ENCODE data around the gene UNC5CL. TPM values are rescaled to one million over a fixed set of nuclear protein-coding genes. Genes with fewer than 3 reads are reported as not detected.

Gene UNC5CL
- total and polyA plus RNA-seq, 2 of the 8 experiments (the other 6 are each of a cell fraction or from before 2014, with no cell fraction given), result 1.3 to 1.7 TPM

GRCh38 chr6:40997234-40997957, 41.6 kb downstream of the UNC5CL start:
- Histone ChIP-seq H3K4me2 (ENCODE audit: insufficient read depth in 1 of 2, low read depth in 2 of 2, low read length in 2 of 2) (peak overlapping the region; percentile 55), H3K27ac (ENCODE audit: low read depth, low read length) (peak overlapping the region; percentile 86), H2BK12ac (ENCODE audit: low read depth, low read length) (peak overlapping the region; percentile 70; the same call in 1 of the 2 replicates), H3K23ac (ENCODE audit: insufficient read length) (no peak overlapping the region), H3K23me2 (ENCODE audit: low read depth, low read length) (no peaks in the 10 kb centered on the region; the same call in 1 of the 2 replicates), H4K5ac (ENCODE audit: insufficient read length, low read depth, low read length) (peak overlapping the region; percentile 87), H3K14ac (ENCODE audit: insufficient read length) (no peak overlapping the region), H3K27me3 (replicated peaks in 1 of 4; ENCODE audit: control insufficient read depth in 3 of 4, extremely low read depth in 1 of 4, insufficient read depth in 3 of 4, low read length in 3 of 4) (no peaks in the 10 kb centered on the region; a peak in 2 of 7 replicates), H3K4me3 (ENCODE audit: extremely low read depth in 1 of 4, insufficient read depth in 2 of 4, low read depth in 3 of 4, low read length in 4 of 4) (peak overlapping the region in 3 of 4 experiments; percentile 8 to 37 (median 16); a peak in 4 of 8 replicates), H2AFZ (ENCODE audit: low read length) (no peak overlapping the region), H2AK5ac (ENCODE audit: low read depth, low read length) (0 out of 2 replicates have a peak overlapping the region, but pooled peaks have one; percentile 19), H3K79me2 (ENCODE audit: control insufficient read depth in 1 of 2, insufficient read depth in 2 of 2, low read length in 2 of 2) (no peaks in the 10 kb centered on the region), H3K56ac (replicated peaks; ENCODE audit: insufficient read length, low read depth, low read length) (peak overlapping the region; percentile 2), H4K91ac (replicated peaks; ENCODE audit: insufficient read length, low read length) (peak overlapping the region; percentile 100), H4K8ac (ENCODE audit: extremely low read depth, insufficient read depth, low read length) (no peak overlapping the region), H2BK20ac (ENCODE audit: low read length) (peak overlapping the region; percentile 98), H2BK15ac (ENCODE audit: low read length) (no peak overlapping the region), H3K79me1 (ENCODE audit: low read depth, low read length) (no peaks in the 10 kb centered on the region), H3K4me1 (replicated peaks in 1 of 4; ENCODE audit: control insufficient read depth in 3 of 4, insufficient read depth in 4 of 4, low read length in 3 of 4) (peaks cover 12 to 32% (median 23%) of the 10 kb centered on the region in 4 experiments), H3K18ac (ENCODE audit: extremely low read depth, low read length) (peak overlapping the region; percentile 85; the same call in 1 of the 2 replicates), H3K9me3 (ENCODE audit: insufficient read depth in 2 of 2, low read depth in 1 of 2, low read length in 1 of 2) (no peaks in the 10 kb centered on the region), H2BK5ac (ENCODE audit: low read depth, low read length) (peak overlapping the region; percentile 84), H2BK120ac (replicated peaks; ENCODE audit: low read depth, low read length) (peak overlapping the region; percentile 87), H4K20me1 (replicated peaks in 1 of 2; ENCODE audit: control insufficient read depth in 1 of 2, insufficient read depth in 2 of 2, low read length in 2 of 2) (no peaks in the 10 kb centered on the region), H3K36me3 (ENCODE audit: control insufficient read depth in 2 of 4, insufficient read depth in 4 of 4, low read length in 3 of 4) (no peaks in the 10 kb centered on the region), H3K4ac (replicated peaks; ENCODE audit: insufficient read length, low read depth, low read length) (no peak overlapping the region), H3K9ac (replicated peaks in 1 of 4; ENCODE audit: extremely low read depth in 1 of 4, low read depth in 3 of 4, low read length in 3 of 4) (peak overlapping the region in 2 of 4 experiments; percentile 31 to 47; a peak in 2 of 7 replicates)
- CTCF ChIA-PET (ENCODE audit: partially characterized antibody), result interaction anchor here (0.6 to 4.4 kb wide), 11 partner anchors 9 to 1721 kb away, joined by 3 to 37 read pairs (median 3); no protein-coding TSS in a partner anchor
- POLR2A ChIA-PET (ENCODE audit: partially characterized antibody), result interaction anchor here (1.0 to 1.9 kb wide), 7 partner anchors 10 to 42 kb away, joined by 3 to 7 read pairs (median 4); partner anchors contain the start of gene UNC5CL
- WGBS, 2 experiments (ENCODE audit: extremely low coverage in 1 of 2, insufficient coverage in 1 of 2, insufficient read length in 1 of 2, insufficient replicate concordance in 2 of 2, low coverage in 1 of 2, low lambda C conversion rate in 2 of 2, missing lambda C conversion rate in 1 of 2), result 1% methylated on average over 4 of the region's 4 CpGs; no CpG with 5 or more reads in 1 of the 2 experiments
- peak; percentile 63 to 89 for DNase-seq (ENCODE audit: low read depth in 1 of 2, low spot score in 2 of 2)
- peak; percentile 88 for FAIRE-seq
- TF ChIP-seq GABPA (IDR thresholded peaks at IDR 0.05; ENCODE audit: borderline replicate concordance, insufficient read depth, low read length), result no peak
- TF ChIP-seq RBBP5 (IDR thresholded peaks at IDR 0.05; ENCODE audit: borderline replicate concordance, low read depth, low read length), result no peak
- TF ChIP-seq BRCA1 (IDR thresholded peaks at IDR 0.05; ENCODE audit: low read depth, low read length), result no peak
- no peak for TF ChIP-seq EZH2 (IDR thresholded peaks at IDR 0.05; ENCODE audit: low read depth, low read length, severe bottlenecking)
- no peak for TF ChIP-seq SP2 (IDR thresholded peaks at IDR 0.05; ENCODE audit: low read length)
- TF ChIP-seq KDM5A (IDR thresholded peaks at IDR 0.05; ENCODE audit: low read length), result no peak
- TF ChIP-seq MAX (IDR thresholded peaks at IDR 0.05), result no peak
- TF ChIP-seq CHD1 (IDR thresholded peaks at IDR 0.05; ENCODE audit: low read depth, low read length), result no peak
- TF ChIP-seq TAF7 (optimal IDR thresholded peaks at IDR 0.05; ENCODE audit: borderline replicate concordance, low read depth, low read length), result no peak
- TF ChIP-seq GTF2F1 (IDR thresholded peaks at IDR 0.05; ENCODE audit: borderline replicate concordance, low read depth, low read length), result no peak
- 0 out of 4 replicates have a peak, but pooled peaks of 1 of the 2 experiments have one; percentile 43 for TF ChIP-seq SIN3A (conservative IDR thresholded peaks at IDR 0.05 in 1 of 2, IDR thresholded peaks at IDR 0.05 in 1 of 2; ENCODE audit: low read depth in 1 of 2, low read length in 2 of 2)

Data from H1 (cell line).